Sciatic nerve (tissue), 2 donors: ENCODE results near the gene PXMP4. TPM values are rescaled to one million over a fixed set of nuclear protein-coding genes. Genes with fewer than 3 reads are reported as not detected.

Source experiments
- ATAC-seq: fragments of 200-7000 bp; cut with Tn5 transposase; one replicate; pipeline ENCODE4 v1.9.1; 2020; ENCODE audit warnings: mild to moderate bottlenecking, moderate library complexity
- DNase-seq: peaks from one replicate; pipeline ENCODE4 v3.0.0-alpha.2; 2020; ENCODE audit warnings: low spot score
- intact Hi-C: fragments of 100-400 bp; cut with DNase I; formaldehyde crosslinking; loops from one replicate; pipeline ENCODE4 v1.14.2; 2022
- total RNA-seq: library from RNA; stranded (reverse); fragmentation: NEBNext Ultra II Directional; extraction: Animal tissue kit (Norgen Biotek cat#: 25700); gene quantifications from one replicate; pipeline ENCODE4 v1.2.1, GENCODE V29; 2021
- donor health status: DM: no; HTN: no; CAD: no.
- donor health status: DM: no; HTN: no; CAD: no.

The PXMP4 gene
- total RNA-seq, 1 donor from 2014 or later, result 9.3 TPM

- intact Hi-C loops, result loop anchor here (10.0 kb wide), 1 partner anchor 209 kb away; no protein-coding TSS in a partner anchor
- DNase-seq, result no peak
These were observed 55.9 kb downstream of the PXMP4 start for GRCh38 chr20:33664085-33664761.

GRCh38 chr20:33663161-33664084, 56.7 kb downstream of the PXMP4 start:
- peak; percentile 90 for DNase-seq

More at GRCh38 chr20:33664085-33664761, 55.9 kb downstream of the PXMP4 start:
- ATAC-seq, result no peak

GRCh38 chr20:33662172-33662571, 57.9 kb downstream of the PXMP4 start, which contains the start of gene C20orf144:
Gene C20orf144, plus strand, starts transcription at chr20:33662327. Its CDS starts 19 bp downstream, at chr20:33662346.
- no peak for ATAC-seq
- intact Hi-C loops, result loop anchor here (10.0 kb wide), 1 partner anchor 207 kb away; no protein-coding TSS in a partner anchor
- no peak for DNase-seq

More at GRCh38 chr20:33663161-33664084, 56.7 kb downstream of the PXMP4 start:
- intact Hi-C loops, result loop anchor here (10.0 kb wide), 1 partner anchor 209 kb away; no protein-coding TSS in a partner anchor
- ATAC-seq, result peak; percentile 61

GRCh38 chr20:33660685-33661058, 59.4 kb downstream of the PXMP4 start:
- DNase-seq, result no peak
- intact Hi-C loops, result loop anchor here (10.0 kb wide), 1 partner anchor 206 kb away; no protein-coding TSS in a partner anchor
- ATAC-seq, result no peak

GRCh38 chr20:33660035-33660684, 60.0 kb downstream of the PXMP4 start:
- DNase-seq (no peak), ATAC-seq (no peak)
- intact Hi-C loops, result loop anchor here (10.0 kb wide), 1 partner anchor 205 kb away; no protein-coding TSS in a partner anchor

GRCh38 chr20:33659341-33660034, 60.6 kb downstream of the PXMP4 start:
- no peak for DNase-seq
- no peak for ATAC-seq
- intact Hi-C loops, result loop anchor here (10.0 kb wide), 1 partner anchor 205 kb away; no protein-coding TSS in a partner anchor

GRCh38 chr20:33658929-33659328, 61.2 kb downstream of the PXMP4 start:
- intact Hi-C loops, result no loop called here
- DNase-seq (no peak), ATAC-seq (no peak)

- intact Hi-C loops, result no loop called here
- DNase-seq, result no peak
These were observed 61.6 kb downstream of the PXMP4 start for GRCh38 chr20:33658510-33658909.

GRCh38 chr20:33657704-33658095, 62.4 kb downstream of the PXMP4 start:
- intact Hi-C loops, result no loop called here
- DNase-seq, result no peak
- no peak for ATAC-seq

More at GRCh38 chr20:33658510-33658909, 61.6 kb downstream of the PXMP4 start:
- no peak for ATAC-seq

GRCh38 chr20:33656783-33657703, 63.1 kb downstream of the PXMP4 start:
- intact Hi-C loops, result no loop called here
- DNase-seq (no peak), ATAC-seq (no peak)

- intact Hi-C loops, result no loop called here
- no peak for DNase-seq
- ATAC-seq, result no peak
These were observed 63.9 kb downstream of the PXMP4 start for GRCh38 chr20:33656010-33656782.

GRCh38 chr20:33655164-33655563, 64.9 kb downstream of the PXMP4 start:
- no peak for ATAC-seq
- no peak for DNase-seq
- intact Hi-C loops, result no loop called here

GRCh38 chr20:33654680-33655161, 65.4 kb downstream of the PXMP4 start:
- intact Hi-C loops, result no loop called here
- ATAC-seq (no peak), DNase-seq (no peak)

- no peak for DNase-seq
- no peak for ATAC-seq
- intact Hi-C loops, result no loop called here
These were observed 66.1 kb downstream of the PXMP4 start for GRCh38 chr20:33653900-33654596.

GRCh38 chr20:33653218-33653899, 66.8 kb downstream of the PXMP4 start:
- ATAC-seq (peak; percentile 75), DNase-seq (no peak)
- intact Hi-C loops, result no loop called here
